ENCODE data around the gene SH3BP2.

Gene SH3BP2

GRCh38 chr4:2791518-2792395, 1.1 kb upstream of the SH3BP2 start:
- no peak for FAIRE-seq

DNA sequence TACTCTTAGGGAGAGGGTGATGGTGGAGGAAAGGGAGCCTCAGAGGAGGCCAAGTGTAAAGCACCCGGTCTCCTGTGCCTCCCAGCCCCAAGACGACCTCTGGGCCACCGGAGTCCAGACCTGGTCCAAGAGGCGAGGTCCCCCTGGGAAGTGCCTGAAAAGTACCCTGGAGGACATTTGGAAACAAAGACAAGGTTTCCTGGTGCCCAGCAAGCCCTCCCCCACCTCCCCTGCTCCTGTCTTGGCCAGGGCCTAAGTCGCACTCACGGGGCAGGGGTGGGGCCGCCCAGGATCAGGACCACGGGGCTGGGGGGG, 532 bp upstream of the SH3BP2 start:
- no peak for FAIRE-seq

GRCh38 chr4:2793586-2794485, 951 bp downstream of the SH3BP2 start:
- no peak for FAIRE-seq

- FAIRE-seq, result no peak
Measured at GRCh38 chr4:2794486-2795299, 1.8 kb downstream of the SH3BP2 start.

GRCh38 chr4:2795300-2795892, 2.5 kb downstream of the SH3BP2 start:
- no peak for FAIRE-seq

GRCh38 chr4:2795893-2796848, 3.3 kb downstream of the SH3BP2 start:
- no peak for FAIRE-seq

- FAIRE-seq, result no peak
Measured at GRCh38 chr4:2796849-2797544, 4.1 kb downstream of the SH3BP2 start.

GRCh38 chr4:2797545-2798305, 4.8 kb downstream of the SH3BP2 start:
- FAIRE-seq, result no peak

DNA sequence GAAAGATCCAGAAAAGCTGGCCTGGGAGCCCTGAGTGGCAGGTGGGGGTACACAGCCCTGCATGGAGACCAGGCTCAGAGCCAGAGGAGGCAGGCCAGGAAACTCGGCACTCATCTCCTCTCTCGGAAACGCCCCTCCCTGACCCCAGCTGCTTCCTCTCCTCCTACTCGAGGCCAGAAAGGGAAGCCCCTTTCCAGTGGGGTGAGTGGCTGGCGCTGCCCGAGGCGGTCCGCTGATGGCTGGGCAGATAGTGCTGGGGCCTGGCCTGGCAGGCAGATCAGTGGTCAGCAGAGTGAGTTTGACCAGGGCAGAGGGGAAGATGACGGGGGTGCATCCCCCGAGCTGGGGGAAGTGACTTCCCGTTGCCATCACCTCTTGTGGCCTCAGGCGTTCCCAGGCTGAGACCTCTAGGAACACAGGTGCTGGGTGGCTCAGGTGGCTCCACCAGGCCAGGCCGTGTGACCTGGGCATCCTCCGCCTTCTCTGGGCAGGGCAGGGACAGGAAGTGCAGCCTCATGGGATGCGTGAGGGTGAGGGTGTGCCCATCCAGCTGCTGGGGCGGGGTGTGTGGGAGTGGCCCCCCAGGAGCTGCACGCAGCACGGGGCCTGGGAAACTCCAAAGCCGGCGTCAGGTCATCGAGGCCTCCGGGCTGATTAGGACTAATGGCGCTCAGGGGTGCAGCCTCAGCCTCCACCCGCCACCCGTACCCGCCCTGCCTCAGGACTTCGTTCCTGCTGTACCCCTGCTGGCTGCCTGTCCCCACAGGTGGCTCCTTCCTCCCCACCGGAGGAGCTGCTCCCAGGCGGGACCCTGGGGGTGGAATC, 5.7 kb downstream of the SH3BP2 start:
- no peak for FAIRE-seq

GRCh38 chr4:2799224-2799911, 6.5 kb downstream of the SH3BP2 start:
- no peak for FAIRE-seq

- FAIRE-seq, result no peak
Measured at GRCh38 chr4:2799971-2800690, 7.2 kb downstream of the SH3BP2 start.

DNA sequence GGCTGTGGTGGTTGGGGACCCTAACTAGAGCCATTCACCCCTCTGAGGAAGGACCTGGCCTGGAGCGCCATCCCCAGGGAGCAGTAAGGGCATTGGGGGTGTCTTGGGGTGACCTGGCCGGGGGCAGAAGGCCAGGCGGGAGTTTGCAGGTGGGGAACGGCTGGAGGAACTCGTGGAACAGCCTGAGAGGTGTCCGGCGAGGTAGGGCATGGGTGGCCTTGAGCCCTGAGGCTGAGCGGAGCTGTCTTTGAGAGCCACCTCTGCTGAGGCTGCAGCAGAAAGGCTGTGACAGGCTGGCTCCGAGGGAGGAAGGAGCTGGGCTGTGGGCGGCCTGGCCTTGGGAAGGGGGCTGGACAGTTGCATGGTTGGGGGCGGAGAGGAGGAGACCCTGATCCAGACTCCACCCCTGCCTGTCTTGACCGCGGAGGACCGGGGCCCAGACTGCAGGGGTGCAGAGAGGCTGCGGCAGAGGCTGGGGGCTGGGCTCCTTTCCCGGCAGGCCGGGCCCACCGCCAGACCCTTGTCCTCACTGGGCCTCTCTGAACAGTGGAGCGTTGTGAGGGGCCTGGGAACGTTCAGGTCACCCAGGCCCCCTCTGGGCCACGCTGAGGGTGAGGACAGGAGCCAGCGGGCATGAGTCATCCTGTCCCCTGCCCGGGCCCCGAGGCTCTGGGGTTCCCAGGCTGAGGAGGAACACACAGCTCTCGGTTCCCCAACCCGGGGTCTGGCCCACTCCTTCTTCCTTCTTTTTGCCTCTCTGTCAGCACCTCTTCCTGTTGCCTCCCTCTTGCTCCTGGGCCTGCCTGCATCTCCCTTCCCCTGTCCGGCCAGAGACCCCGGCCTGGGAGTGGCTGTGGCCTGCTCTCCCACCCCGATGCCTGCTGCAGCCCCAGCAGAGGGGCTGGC, 8.1 kb downstream of the SH3BP2 start:
- no peak for FAIRE-seq

DNA sequence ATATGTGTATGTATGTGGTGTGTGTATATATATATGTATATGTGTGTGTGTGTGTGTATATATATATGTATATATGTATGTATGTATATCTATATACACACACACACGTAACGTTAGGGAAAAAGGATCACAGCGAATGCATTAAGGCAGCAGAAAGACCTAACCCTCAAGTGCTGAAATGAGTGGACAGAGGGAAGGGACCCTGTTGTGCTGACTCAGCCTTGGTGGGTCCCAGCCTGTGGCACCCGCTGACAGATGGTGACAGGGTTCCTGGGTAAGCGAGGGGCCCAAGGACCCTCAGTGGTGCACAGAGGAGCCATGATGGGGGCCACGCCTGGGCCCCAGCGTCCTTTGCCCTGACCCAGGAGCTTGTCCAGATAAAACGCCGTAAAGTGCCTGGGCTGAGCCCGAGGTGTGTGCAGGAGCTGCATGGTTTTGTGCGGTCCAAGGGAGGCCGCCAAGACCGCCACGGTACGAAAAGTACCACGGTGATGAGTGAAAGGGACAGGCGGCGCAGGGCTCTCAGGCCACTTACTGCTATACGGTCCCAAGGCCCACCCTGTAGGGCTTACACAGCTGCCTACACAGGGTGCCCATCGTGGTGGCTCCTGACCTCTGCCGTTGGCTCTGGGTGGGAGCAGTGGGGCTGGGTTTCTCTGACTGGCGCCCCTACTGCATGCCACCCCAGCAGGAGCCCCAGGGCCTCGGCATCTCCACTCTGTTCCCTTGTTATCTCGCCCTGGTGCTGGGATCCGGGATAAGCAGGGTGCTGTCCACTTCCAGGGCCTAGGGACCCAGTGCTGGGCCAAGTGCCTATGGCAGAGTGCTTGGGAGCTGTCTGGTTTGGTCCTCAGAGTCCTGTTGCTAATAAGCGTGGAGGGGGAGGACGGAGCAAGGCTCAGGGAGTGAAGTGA, 10.0 kb downstream of the SH3BP2 start:
- FAIRE-seq, result no peak

GRCh38 chr4:2803624-2804448, 11.0 kb downstream of the SH3BP2 start:
- FAIRE-seq, result no peak

All from G401.6 (cell line).